ENCODE data around the gene MISP3.

MISP3 gene

GRCh38 chr19:14118165-14119051 is 45.8 kb downstream of the MISP3 start:
- Histone ChIP-seq H3K4me3 (ENCODE audit: low read depth in 1 of 5, low read length in 5 of 5) (peak overlapping the region; percentile 61 to 83 (median 69)), H3K4me1 (ENCODE audit: control insufficient read depth in 5 of 5, insufficient read depth in 5 of 5, low read length in 5 of 5) (peaks cover 24 to 67% (median 61%) of the 10 kb centered on the region in 5 donors), H3K9me3 (ENCODE audit: control insufficient read depth in 5 of 5, low read length in 5 of 5) (no peaks in the 10 kb centered on the region), H3K27ac (ENCODE audit: low read depth, low read length) (peak overlapping the region; percentile 99), H3K36me3 (ENCODE audit: control insufficient read depth in 5 of 5, insufficient read depth in 5 of 5, low read length in 5 of 5) (no peaks in the 10 kb centered on the region), H3K9ac (ENCODE audit: low read length in 5 of 5) (peak overlapping the region; percentile 74 to 98 (median 87)), H3K27me3 (ENCODE audit: control insufficient read depth in 5 of 5, insufficient read depth in 4 of 5, low read length in 5 of 5) (no peaks in the 10 kb centered on the region)

- Histone ChIP-seq H3K4me3 (ENCODE audit: low read depth in 1 of 5, low read length in 5 of 5) (peak overlapping the region; percentile 40 to 83 (median 69)), H3K9ac (ENCODE audit: low read length in 5 of 5) (peak overlapping the region; percentile 74 to 98 (median 87)), H3K4me1 (ENCODE audit: control insufficient read depth in 5 of 5, insufficient read depth in 5 of 5, low read length in 5 of 5) (peaks cover 20 to 60% (median 54%) of the 10 kb centered on the region in 5 donors), H3K9me3 (ENCODE audit: control insufficient read depth in 5 of 5, low read length in 5 of 5) (no peaks in the 10 kb centered on the region), H3K27ac (ENCODE audit: low read depth, low read length) (peak overlapping the region; percentile 99), H3K27me3 (ENCODE audit: control insufficient read depth in 5 of 5, insufficient read depth in 4 of 5, low read length in 5 of 5) (no peaks in the 10 kb centered on the region), H3K36me3 (ENCODE audit: control insufficient read depth in 5 of 5, insufficient read depth in 5 of 5, low read length in 5 of 5) (no peaks in the 10 kb centered on the region)
These were observed 46.6 kb downstream of the MISP3 start for GRCh38 chr19:14119146-14119545.

GRCh38 chr19:14119644-14120496 is 47.3 kb downstream of the MISP3 start:
- peaks cover 18 to 52% (median 47%) of the 10 kb centered on the region in 5 donors for H3K4me1 ChIP-seq (ENCODE audit: control insufficient read depth in 5 of 5, insufficient read depth in 5 of 5, low read length in 5 of 5)
- H3K27ac ChIP-seq (ENCODE audit: low read depth, low read length): peak overlapping the region; percentile 99
- no peaks in the 10 kb centered on the region for H3K9me3 ChIP-seq (ENCODE audit: control insufficient read depth in 5 of 5, low read length in 5 of 5)
- H3K27me3 ChIP-seq (ENCODE audit: control insufficient read depth in 5 of 5, insufficient read depth in 4 of 5, low read length in 5 of 5): no peaks in the 10 kb centered on the region
- H3K36me3 ChIP-seq (ENCODE audit: control insufficient read depth in 5 of 5, insufficient read depth in 5 of 5, low read length in 5 of 5): no peaks in the 10 kb centered on the region
- peak overlapping the region; percentile 56 to 98 (median 87) for H3K9ac ChIP-seq (ENCODE audit: low read length in 5 of 5)
- peak overlapping the region in 1 of 5 donors; percentile 69 for H3K4me3 ChIP-seq (ENCODE audit: low read depth in 1 of 5, low read length in 5 of 5)

GRCh38 chr19:14120497-14120780 is 47.9 kb downstream of the MISP3 start:
- H3K36me3 ChIP-seq (ENCODE audit: control insufficient read depth in 5 of 5, insufficient read depth in 5 of 5, low read length in 5 of 5): no peaks in the 10 kb centered on the region
- H3K27ac ChIP-seq (ENCODE audit: low read depth, low read length): peak overlapping the region; percentile 99
- no peaks in the 10 kb centered on the region for H3K27me3 ChIP-seq (ENCODE audit: control insufficient read depth in 5 of 5, insufficient read depth in 4 of 5, low read length in 5 of 5)
- H3K4me3 ChIP-seq (ENCODE audit: low read depth in 1 of 5, low read length in 5 of 5): no peak overlapping the region
- peak overlapping the region in 2 of 5 donors; percentile 37 to 91 for H3K9ac ChIP-seq (ENCODE audit: low read length in 5 of 5)
- H3K4me1 ChIP-seq (ENCODE audit: control insufficient read depth in 5 of 5, insufficient read depth in 5 of 5, low read length in 5 of 5): peaks cover 18 to 47% (median 41%) of the 10 kb centered on the region in 5 donors
- no peaks in the 10 kb centered on the region for H3K9me3 ChIP-seq (ENCODE audit: control insufficient read depth in 5 of 5, low read length in 5 of 5)

GRCh38 chr19:14122924-14123323 is 50.3 kb downstream of the MISP3 start:
- Histone ChIP-seq H3K36me3 (ENCODE audit: control insufficient read depth in 5 of 5, insufficient read depth in 5 of 5, low read length in 5 of 5) (no peaks in the 10 kb centered on the region), H3K27me3 (ENCODE audit: control insufficient read depth in 5 of 5, insufficient read depth in 4 of 5, low read length in 5 of 5) (no peaks in the 10 kb centered on the region), H3K27ac (ENCODE audit: low read depth, low read length) (no peak overlapping the region), H3K4me1 (ENCODE audit: control insufficient read depth in 5 of 5, insufficient read depth in 5 of 5, low read length in 5 of 5) (peaks cover 15 to 43% (median 38%) of the 10 kb centered on the region in 5 donors), H3K9ac (ENCODE audit: low read length in 5 of 5) (no peak overlapping the region), H3K9me3 (ENCODE audit: control insufficient read depth in 5 of 5, low read length in 5 of 5) (no peaks in the 10 kb centered on the region), H3K4me3 (ENCODE audit: low read depth in 1 of 5, low read length in 5 of 5) (no peak overlapping the region)
